Esophagus (tissue), 2 donors: Measurements from ENCODE around the gene PRIM2. TPM values are rescaled to one million over a fixed set of nuclear protein-coding genes. Genes with fewer than 3 reads are reported as not detected.
"Not testable (repeated sequence)": the region's sequence is repeated elsewhere in the genome, so short reads cannot be mapped to it uniquely, and the experiment has no call there.

Source experiments
- H3K27ac ChIP-seq, 2 donors: one replicate each; pipeline ENCODE4 v1.5.1; 2013; ENCODE audit warnings: low read depth in 2 of 2, mild to moderate bottlenecking in 2 of 2, inconsistent platforms in 1 of 2, low read length in 1 of 2, moderate library complexity in 1 of 2
- H3K27me3 ChIP-seq, 2 donors: one replicate each; pipeline ENCODE4 v1.6.1; 2013; ENCODE audit warnings: low read length in 2 of 2, control low read depth in 1 of 2, mild to moderate bottlenecking in 1 of 2; ENCODE audit not compliant: insufficient read depth in 2 of 2, control insufficient read depth in 1 of 2
- H3K36me3 ChIP-seq, 2 donors: one replicate each; pipeline ENCODE4 v1.6.1; 2013; ENCODE audit warnings: low read length in 1 of 2; ENCODE audit not compliant: control insufficient read depth in 2 of 2, insufficient read depth in 2 of 2
- H3K4me1 ChIP-seq, 2 donors: one replicate each; pipeline ENCODE4 v1.6.1; 2013; ENCODE audit warnings: low read length in 1 of 2; ENCODE audit not compliant: control insufficient read depth in 2 of 2, insufficient read depth in 2 of 2
- H3K4me3 ChIP-seq, 2 donors: one replicate each; pipeline ENCODE4 v1.5.1; 2013; ENCODE audit warnings: low read length in 2 of 2, mild to moderate bottlenecking in 2 of 2, low read depth in 1 of 2, moderate library complexity in 1 of 2
- H3K9me3 ChIP-seq, 2 donors: one replicate each; pipeline ENCODE4 v1.6.1; 2013; ENCODE audit warnings: mild to moderate bottlenecking in 2 of 2, low read depth in 1 of 2, low read length in 1 of 2, moderate library complexity in 1 of 2; ENCODE audit not compliant: control insufficient read depth in 2 of 2, insufficient read depth in 1 of 2
- WGBS, 2 donors: extraction: QIAGEN DNeasy Blood & Tissue Kit; methylation state at CpG; one replicate each; pipeline ENCODE4 v1.1.7; 2013; 5-methylcytosine and 5-hydroxymethylcytosine counted together
- polyA plus RNA-seq, 2 donors: library from polyadenylated mRNA; stranded (reverse); fragments of 200-250 nt; gene quantifications; one replicate each; pipeline ENCODE4 v1.2.3, GENCODE V29; 2013
- donor health status: healthy with polysubstance abuse.
- donor health status: Bipolar disorder and iron deficiency.

PRIM2 gene
- polyA plus RNA-seq, 2 donors = 3.7 to 4.5 TPM

- not testable (repeated sequence) for H3K27me3 ChIP-seq, H3K4me3 ChIP-seq, H3K9me3 ChIP-seq, H3K4me1 ChIP-seq, H3K27ac ChIP-seq, H3K36me3 ChIP-seq
- 100% methylated on average over 1 of the region's 2 CpGs; no CpG with 5 or more reads in 1 of the 2 donors for WGBS, 2 donors
Observed at GRCh38 chr6:57535121-57535520, 217.7 kb downstream of the PRIM2 start.

DNA sequence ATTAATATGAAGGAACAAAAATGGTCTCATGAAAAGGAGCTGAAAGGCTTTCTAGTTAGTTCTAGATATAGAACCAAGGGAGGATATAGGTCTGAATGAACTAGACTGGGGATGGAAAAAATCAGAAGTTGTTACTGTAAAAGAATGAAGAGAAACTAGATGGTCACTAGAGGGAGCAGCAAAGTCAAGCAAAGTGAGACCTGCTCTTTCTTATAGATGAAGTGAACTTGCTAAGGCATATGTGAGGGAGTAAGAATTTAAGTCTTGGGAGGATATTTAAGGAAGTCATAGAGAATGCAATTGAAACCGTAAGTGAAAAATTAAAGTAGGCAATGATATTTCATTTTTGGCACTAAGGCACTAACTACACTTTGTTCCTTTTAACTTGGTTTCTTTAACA, 218.6 kb downstream of the PRIM2 start:
- H3K27me3 ChIP-seq, H3K27ac ChIP-seq, H3K9me3 ChIP-seq, H3K4me3 ChIP-seq, H3K4me1 ChIP-seq, H3K36me3 ChIP-seq: not testable (repeated sequence)
- whole genome bisulfite sequencing, 2 donors = 51 to 68% methylated on average over 1 of the region's 1 CpG

DNA sequence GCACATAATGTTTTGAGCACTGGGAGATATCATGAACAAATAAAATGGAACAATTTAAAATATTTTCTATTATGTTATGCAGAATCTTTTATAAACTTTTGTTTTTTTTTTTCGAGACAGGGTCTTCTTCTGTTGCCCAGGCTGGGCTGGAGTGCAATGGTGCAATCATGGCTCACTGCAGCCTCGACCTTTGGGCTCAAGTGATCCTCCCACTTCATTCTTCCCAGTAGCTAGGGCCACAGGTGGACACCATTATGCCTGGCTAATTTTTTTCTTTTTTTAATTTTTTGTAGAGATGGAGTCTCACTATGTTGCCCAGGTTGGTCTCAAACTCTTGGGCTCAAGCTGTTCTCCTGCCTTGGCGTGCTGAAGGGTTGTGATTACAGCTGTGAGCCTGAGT, 220.5 kb downstream of the PRIM2 start:
- not testable (repeated sequence) for H3K4me1 ChIP-seq, H3K4me3 ChIP-seq, H3K27me3 ChIP-seq, H3K27ac ChIP-seq, H3K9me3 ChIP-seq, H3K36me3 ChIP-seq
- WGBS, 2 donors = 93 to 98% methylated on average over 3 of the region's 3 CpGs

DNA sequence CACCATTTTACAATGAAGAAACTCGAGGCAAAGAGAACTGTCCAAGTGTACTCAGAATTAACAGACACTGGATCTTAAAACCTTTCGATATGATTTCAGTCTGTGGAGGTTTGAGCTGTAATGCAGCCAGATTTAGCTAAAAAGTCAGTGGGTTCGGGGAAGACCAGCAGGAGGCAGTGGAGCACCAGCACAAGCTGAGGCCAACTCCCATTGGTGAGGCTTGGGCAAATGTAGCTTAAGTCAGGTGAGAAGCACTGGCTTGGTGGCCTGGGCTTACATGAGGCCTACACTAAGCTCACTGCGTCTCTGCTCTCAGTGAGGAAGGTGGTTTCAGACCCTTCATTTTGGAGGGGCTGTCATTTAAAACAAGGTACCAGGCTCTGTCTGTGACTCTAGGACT, 234.5 kb downstream of the PRIM2 start:
- not testable (repeated sequence) for H3K27ac ChIP-seq, H3K4me3 ChIP-seq, H3K9me3 ChIP-seq, H3K36me3 ChIP-seq, H3K4me1 ChIP-seq, H3K27me3 ChIP-seq
- WGBS, 2 donors = 100% methylated on average over 3 of the region's 4 CpGs

GRCh38 chr6:57557855-57558254, 240.4 kb downstream of the PRIM2 start:
- not testable (repeated sequence) for H3K27ac ChIP-seq, H3K4me3 ChIP-seq, H3K27me3 ChIP-seq, H3K36me3 ChIP-seq, H3K4me1 ChIP-seq, H3K9me3 ChIP-seq
- WGBS, 2 donors = 96 to 100% methylated on average over 2 of the region's 2 CpGs

DNA sequence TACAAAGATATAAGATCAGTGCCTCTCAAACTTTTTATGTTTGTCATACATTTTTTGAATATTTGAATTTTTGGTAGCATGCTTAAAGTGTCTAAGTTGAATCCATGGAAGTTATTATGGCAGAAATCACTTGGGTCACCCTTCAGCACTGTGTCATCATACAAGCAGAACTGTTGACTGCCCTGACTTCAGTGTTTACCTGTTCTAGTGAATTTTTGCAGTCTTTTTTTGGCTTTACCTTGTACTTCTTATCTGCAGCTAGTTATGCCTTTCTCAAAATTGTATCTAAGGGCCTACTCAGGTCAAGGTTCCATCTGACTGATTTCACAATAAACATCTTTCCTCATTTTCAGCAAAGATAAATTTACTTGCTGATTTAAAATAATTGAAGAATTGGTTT, 241.7 kb downstream of the PRIM2 start:
- H3K36me3 ChIP-seq, H3K4me1 ChIP-seq, H3K27me3 ChIP-seq, H3K27ac ChIP-seq, H3K4me3 ChIP-seq, H3K9me3 ChIP-seq: not testable (repeated sequence)

DNA sequence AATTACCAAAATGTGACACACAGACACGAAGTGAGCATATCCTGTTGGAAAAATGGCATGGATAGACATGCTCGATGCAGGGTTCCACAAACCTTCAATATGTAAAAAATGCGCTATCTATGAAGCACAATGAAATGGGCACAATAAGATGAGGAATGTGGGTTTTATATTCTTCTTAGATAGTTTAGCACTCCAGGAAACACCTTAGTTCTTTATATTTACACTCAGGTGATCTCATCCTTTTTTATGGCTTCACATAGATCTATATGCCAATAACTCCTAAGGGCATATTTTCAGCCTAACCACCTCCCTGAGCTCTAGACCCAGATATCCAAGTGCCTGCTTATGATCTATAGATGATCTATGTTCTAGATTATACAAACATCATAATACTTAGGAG, 244.8 kb downstream of the PRIM2 start:
- H3K4me3 ChIP-seq, H3K4me1 ChIP-seq, H3K27me3 ChIP-seq, H3K36me3 ChIP-seq, H3K27ac ChIP-seq, H3K9me3 ChIP-seq: not testable (repeated sequence)
- WGBS, 2 donors = 97 to 99% methylated on average over 3 of the region's 3 CpGs

GRCh38 chr6:57572119-57572518, 254.7 kb downstream of the PRIM2 start:
- 74 to 79% methylated on average over 4 of the region's 4 CpGs for WGBS, 2 donors
- H3K27ac ChIP-seq, H3K9me3 ChIP-seq: not testable (repeated sequence)

GRCh38 chr6:57572844-57573243, 255.4 kb downstream of the PRIM2 start:
- H3K4me1 ChIP-seq, H3K9me3 ChIP-seq, H3K4me3 ChIP-seq, H3K27me3 ChIP-seq, H3K27ac ChIP-seq, H3K36me3 ChIP-seq: not testable (repeated sequence)
- WGBS, 2 donors = 89 to 92% methylated on average over 1 of the region's 1 CpG

More at GRCh38 chr6:57572119-57572518, 254.7 kb downstream of the PRIM2 start:
- not testable (repeated sequence) for H3K36me3 ChIP-seq, H3K27me3 ChIP-seq, H3K4me1 ChIP-seq, H3K4me3 ChIP-seq

DNA sequence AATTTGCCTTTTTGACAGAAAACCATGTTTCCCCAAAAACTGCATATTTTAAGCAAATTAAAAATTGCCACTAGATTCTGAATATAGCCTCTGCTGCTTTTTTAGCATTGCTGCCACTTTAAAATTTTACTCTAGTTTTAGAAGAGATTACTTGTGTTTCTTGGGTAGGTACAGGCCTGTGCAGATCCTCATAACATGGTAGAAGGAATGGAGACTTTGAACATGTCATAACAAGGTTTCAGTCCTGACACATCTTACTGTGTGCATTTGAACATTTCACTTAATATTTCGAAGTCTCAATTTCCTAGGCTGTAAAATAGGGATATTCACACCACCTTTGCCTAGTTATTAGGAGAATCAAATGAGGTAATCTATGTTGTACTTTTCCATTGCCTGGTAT, 259.6 kb downstream of the PRIM2 start:
- WGBS, 2 donors = 56 to 64% methylated on average over 1 of the region's 1 CpG
- not testable (repeated sequence) for H3K36me3 ChIP-seq, H3K4me1 ChIP-seq, H3K4me3 ChIP-seq, H3K9me3 ChIP-seq, H3K27ac ChIP-seq, H3K27me3 ChIP-seq

DNA sequence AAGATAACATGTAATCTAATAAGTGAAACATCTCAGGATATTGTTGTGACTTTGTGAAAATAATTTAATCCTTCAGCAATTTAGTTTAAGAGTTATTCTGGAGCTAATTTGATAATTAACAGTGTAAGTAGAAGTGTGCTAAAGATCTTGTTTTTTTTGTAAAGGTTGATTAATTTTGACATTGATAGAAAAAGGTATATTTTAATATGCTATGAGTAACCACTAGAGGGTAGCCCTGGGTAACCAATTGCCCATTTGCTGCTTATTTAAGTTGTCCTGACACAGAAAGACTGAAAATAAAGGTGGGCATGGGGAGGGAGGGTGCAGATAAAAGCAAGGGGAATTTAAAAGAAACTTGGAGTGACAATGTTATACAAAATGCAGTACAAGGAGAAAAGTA, 262.1 kb downstream of the PRIM2 start:
- H3K9me3 ChIP-seq, H3K4me1 ChIP-seq: not testable (repeated sequence)

More for the DNA sequence above, 262.1 kb downstream of the PRIM2 start:
- H3K27me3 ChIP-seq, H3K36me3 ChIP-seq, H3K27ac ChIP-seq, H3K4me3 ChIP-seq: not testable (repeated sequence)
